ENCODE data around the gene LCN6. TPM values are rescaled to one million over a fixed set of nuclear protein-coding genes. Genes with fewer than 3 reads are reported as not detected.
A peak's percentile ranks its signal among the peaks of the same experiment; 100 is the strongest.

The LCN6 gene
- total RNA-seq, 4 donors from 2014 or later = 0.82 to 6.7 (median 2.5) TPM; not detected in 1

GRCh38 chr9:136728080-136728547 lies 20.2 kb downstream of the LCN6 start:
- peak; percentile 49 for DNase-seq
- Histone ChIP-seq H3K9me3 (no peaks in the 10 kb centered on the region), H3K27ac (peak overlapping the region; percentile 73 to 91 (median 84)), H3K4me3 (peak overlapping the region; percentile 58 to 95 (median 74)), H3K4me1 (peaks cover 33 to 60% (median 46%) of the 10 kb centered on the region in 3 donors), H3K36me3 (peaks cover 19 to 37% (median 30%) of the 10 kb centered on the region in 3 donors), H3K27me3 (no peaks in the 10 kb centered on the region)
- intact Hi-C loops (cut with DNase I) = no loop called here
- peak; percentile 76 to 99 (median 98) for TF ChIP-seq CTCF (IDR thresholded peaks at IDR 0.05)
- peak; percentile 65 to 100 (median 98) for TF ChIP-seq POLR2A (IDR thresholded peaks at IDR 0.05)
- 0% methylated on average over 5 of the region's 66 CpGs; no CpG with 5 or more reads in 1 of the 2 donors for WGBS, 2 donors

- intact Hi-C loops (cut with DNase I) = no loop called here
- WGBS, 2 donors = 5 to 7% methylated on average over 8 to 18 of the region's 18 CpGs
- Histone ChIP-seq H3K27me3 (no peaks in the 10 kb centered on the region), H3K4me3 (peak overlapping the region; percentile 58 to 95 (median 74)), H3K4me1 (peaks cover 46 to 74% (median 60%) of the 10 kb centered on the region in 3 donors), H3K27ac (peak overlapping the region; percentile 73 to 91 (median 84)), H3K36me3 (peaks cover 23 to 51% (median 41%) of the 10 kb centered on the region in 3 donors), H3K9me3 (no peaks in the 10 kb centered on the region)
- TF ChIP-seq CTCF (IDR thresholded peaks at IDR 0.05) = peak; percentile 8 to 60 (median 35)
- TF ChIP-seq POLR2A (IDR thresholded peaks at IDR 0.05) = no peak
- DNase-seq = no peak
These were observed 21.6 kb downstream of the LCN6 start for GRCh38 chr9:136726631-136727191.

GRCh38 chr9:136726118-136726517 lies 22.2 kb downstream of the LCN6 start:
- Histone ChIP-seq H3K27me3 (no peaks in the 10 kb centered on the region), H3K36me3 (peaks cover 23 to 56% (median 41%) of the 10 kb centered on the region in 3 donors), H3K4me1 (peaks cover 51 to 80% (median 65%) of the 10 kb centered on the region in 3 donors), H3K9me3 (no peaks in the 10 kb centered on the region), H3K27ac (peak overlapping the region; percentile 73 to 91 (median 84)), H3K4me3 (peak overlapping the region; percentile 58 to 95 (median 74))
- 34% methylated on average over 6 of the region's 16 CpGs; no CpG with 5 or more reads in 1 of the 2 donors for WGBS, 2 donors
- no peak for DNase-seq
- intact Hi-C loops (cut with DNase I) = no loop called here
- no peak for TF ChIP-seq CTCF (IDR thresholded peaks at IDR 0.05)
- no peak for TF ChIP-seq POLR2A (IDR thresholded peaks at IDR 0.05)

- peaks cover 56 to 85% (median 71%) of the 10 kb centered on the region in 3 donors for H3K4me1 ChIP-seq
- intact Hi-C loops (cut with DNase I) = no loop called here
These were observed 22.7 kb downstream of the LCN6 start for GRCh38 chr9:136725612-136726011.

More at GRCh38 chr9:136725612-136726011, 22.7 kb downstream of the LCN6 start:
- no peak for TF ChIP-seq CTCF (IDR thresholded peaks at IDR 0.05)
- TF ChIP-seq POLR2A (IDR thresholded peaks at IDR 0.05) = no peak
- Histone ChIP-seq H3K36me3 (peaks cover 23 to 56% (median 41%) of the 10 kb centered on the region in 3 donors), H3K27me3 (no peaks in the 10 kb centered on the region), H3K4me3 (peak overlapping the region; percentile 58 to 95 (median 74)), H3K27ac (peak overlapping the region; percentile 73 to 91 (median 84)), H3K9me3 (no peaks in the 10 kb centered on the region)
- 42 to 64% methylated on average over 7 of the region's 10 CpGs for WGBS, 2 donors
- no peak for DNase-seq
